ENCODE measurements around the gene UBASH3B. TPM values are rescaled to one million over a fixed set of nuclear protein-coding genes. Genes with fewer than 3 reads are reported as not detected.

UBASH3B gene
- polyA plus RNA-seq, 4 donors: 0.89 to 2.1 (median 1.0) TPM

- no peak for DNase-seq
- no peaks in the 10 kb centered on the region for H3K9me3 ChIP-seq (ENCODE audit: control insufficient read depth in 2 of 2, insufficient read depth in 1 of 2, low read depth in 1 of 2, low read length in 1 of 2)
- no peak overlapping the region for H3K27ac ChIP-seq (ENCODE audit: low read depth in 1 of 3, low read length in 2 of 3)
- H3K4me1 ChIP-seq (ENCODE audit: control insufficient read depth in 3 of 3, insufficient read depth in 2 of 3, low read depth in 1 of 3, low read length in 2 of 3): no peaks in the 10 kb centered on the region
- H3K36me3 ChIP-seq (ENCODE audit: control insufficient read depth in 3 of 3, insufficient read depth in 2 of 3, low read depth in 1 of 3, low read length in 3 of 3): no peaks in the 10 kb centered on the region
- 66 to 74% (median 67%) methylated on average over 8 of the region's 8 CpGs for WGBS, 3 donors
- no peak overlapping the region for H3K4me3 ChIP-seq (ENCODE audit: low read depth in 1 of 3, low read length in 3 of 3)
- H3K27me3 ChIP-seq (ENCODE audit: control insufficient read depth in 3 of 3, insufficient read depth in 3 of 3, low read length in 3 of 3): peaks cover 0 to 3% (median 0%) of the 10 kb centered on the region in 3 donors
- no peak for FAIRE-seq
Measured at GRCh38 chr11:122813176-122813893, 157.8 kb downstream of the UBASH3B start.

- H3K4me3 ChIP-seq (ENCODE audit: low read depth in 1 of 3, low read length in 3 of 3): no peak overlapping the region
- H3K27me3 ChIP-seq (ENCODE audit: control insufficient read depth in 3 of 3, insufficient read depth in 3 of 3, low read length in 3 of 3): peaks cover 0 to 3% (median 0%) of the 10 kb centered on the region in 3 donors
- FAIRE-seq (no peak), DNase-seq (no peak)
- no peaks in the 10 kb centered on the region for H3K4me1 ChIP-seq (ENCODE audit: control insufficient read depth in 3 of 3, insufficient read depth in 2 of 3, low read depth in 1 of 3, low read length in 2 of 3)
- H3K9me3 ChIP-seq (ENCODE audit: control insufficient read depth in 2 of 2, insufficient read depth in 1 of 2, low read depth in 1 of 2, low read length in 1 of 2): peaks cover 0 to 2% of the 10 kb centered on the region in 2 donors
- H3K27ac ChIP-seq (ENCODE audit: low read depth in 1 of 3, low read length in 2 of 3): no peak overlapping the region
- H3K36me3 ChIP-seq (ENCODE audit: control insufficient read depth in 3 of 3, insufficient read depth in 2 of 3, low read depth in 1 of 3, low read length in 3 of 3): no peaks in the 10 kb centered on the region
- 52 to 58% (median 54%) methylated on average over 1 of the region's 1 CpG for WGBS, 3 donors
Measured at GRCh38 chr11:122813894-122814270, 158.4 kb downstream of the UBASH3B start.

- FAIRE-seq: no peak
Measured at GRCh38 chr11:122814401-122814800, 158.9 kb downstream of the UBASH3B start.

GRCh38 chr11:122815900-122816299, 160.4 kb downstream of the UBASH3B start:
- Histone ChIP-seq H3K27me3 (ENCODE audit: control insufficient read depth in 3 of 3, insufficient read depth in 3 of 3, low read length in 3 of 3) (peaks cover 0 to 3% (median 0%) of the 10 kb centered on the region in 3 donors), H3K4me3 (ENCODE audit: low read depth in 1 of 3, low read length in 3 of 3) (no peak overlapping the region), H3K9me3 (ENCODE audit: control insufficient read depth in 2 of 2, insufficient read depth in 1 of 2, low read depth in 1 of 2, low read length in 1 of 2) (peaks cover 0 to 15% of the 10 kb centered on the region in 2 donors), H3K27ac (ENCODE audit: low read depth in 1 of 3, low read length in 2 of 3) (no peak overlapping the region), H3K4me1 (ENCODE audit: control insufficient read depth in 3 of 3, insufficient read depth in 2 of 3, low read depth in 1 of 3, low read length in 2 of 3) (no peaks in the 10 kb centered on the region), H3K36me3 (ENCODE audit: control insufficient read depth in 3 of 3, insufficient read depth in 2 of 3, low read depth in 1 of 3, low read length in 3 of 3) (no peaks in the 10 kb centered on the region)
- FAIRE-seq (no peak), DNase-seq (peak in 1 of 2 donors; percentile 22)
- WGBS, 3 donors: 29 to 64% (median 32%) methylated on average over 5 of the region's 5 CpGs

More at GRCh38 chr11:122814401-122814800, 158.9 kb downstream of the UBASH3B start:
- no peak for DNase-seq
- peaks cover 0 to 7% of the 10 kb centered on the region in 2 donors for H3K9me3 ChIP-seq (ENCODE audit: control insufficient read depth in 2 of 2, insufficient read depth in 1 of 2, low read depth in 1 of 2, low read length in 1 of 2)
- peaks cover 0 to 3% (median 0%) of the 10 kb centered on the region in 3 donors for H3K27me3 ChIP-seq (ENCODE audit: control insufficient read depth in 3 of 3, insufficient read depth in 3 of 3, low read length in 3 of 3)
- H3K4me3 ChIP-seq (ENCODE audit: low read depth in 1 of 3, low read length in 3 of 3): no peak overlapping the region
- H3K36me3 ChIP-seq (ENCODE audit: control insufficient read depth in 3 of 3, insufficient read depth in 2 of 3, low read depth in 1 of 3, low read length in 3 of 3): no peaks in the 10 kb centered on the region
- WGBS, 3 donors: 88 to 95% (median 91%) methylated on average over 1 of the region's 1 CpG
- no peak overlapping the region for H3K27ac ChIP-seq (ENCODE audit: low read depth in 1 of 3, low read length in 2 of 3)
- no peaks in the 10 kb centered on the region for H3K4me1 ChIP-seq (ENCODE audit: control insufficient read depth in 3 of 3, insufficient read depth in 2 of 3, low read depth in 1 of 3, low read length in 2 of 3)

- Histone ChIP-seq H3K4me1 (ENCODE audit: control insufficient read depth in 3 of 3, insufficient read depth in 2 of 3, low read depth in 1 of 3, low read length in 2 of 3) (no peaks in the 10 kb centered on the region), H3K36me3 (ENCODE audit: control insufficient read depth in 3 of 3, insufficient read depth in 2 of 3, low read depth in 1 of 3, low read length in 3 of 3) (no peaks in the 10 kb centered on the region), H3K9me3 (ENCODE audit: control insufficient read depth in 2 of 2, insufficient read depth in 1 of 2, low read depth in 1 of 2, low read length in 1 of 2) (peaks cover 0 to 15% of the 10 kb centered on the region in 2 donors), H3K4me3 (ENCODE audit: low read depth in 1 of 3, low read length in 3 of 3) (no peak overlapping the region), H3K27ac (ENCODE audit: low read depth in 1 of 3, low read length in 2 of 3) (no peak overlapping the region), H3K27me3 (ENCODE audit: control insufficient read depth in 3 of 3, insufficient read depth in 3 of 3, low read length in 3 of 3) (peaks cover 0 to 3% (median 0%) of the 10 kb centered on the region in 3 donors)
- no peak for FAIRE-seq
- peak in 1 of 2 donors; percentile 9 for DNase-seq
- WGBS, 3 donors: 39 to 51% (median 40%) methylated on average over 8 of the region's 8 CpGs
Measured at GRCh38 chr11:122816761-122817520, 161.4 kb downstream of the UBASH3B start.

- Histone ChIP-seq H3K4me1 (ENCODE audit: control insufficient read depth in 3 of 3, insufficient read depth in 2 of 3, low read depth in 1 of 3, low read length in 2 of 3) (no peaks in the 10 kb centered on the region), H3K4me3 (ENCODE audit: low read depth in 1 of 3, low read length in 3 of 3) (no peak overlapping the region), H3K9me3 (ENCODE audit: control insufficient read depth in 2 of 2, insufficient read depth in 1 of 2, low read depth in 1 of 2, low read length in 1 of 2) (peaks cover 0 to 18% of the 10 kb centered on the region in 2 donors), H3K36me3 (ENCODE audit: control insufficient read depth in 3 of 3, insufficient read depth in 2 of 3, low read depth in 1 of 3, low read length in 3 of 3) (no peaks in the 10 kb centered on the region), H3K27me3 (ENCODE audit: control insufficient read depth in 3 of 3, insufficient read depth in 3 of 3, low read length in 3 of 3) (peaks cover 0 to 2% (median 0%) of the 10 kb centered on the region in 3 donors), H3K27ac (ENCODE audit: low read depth in 1 of 3, low read length in 2 of 3) (no peak overlapping the region)
- 55 to 71% (median 56%) methylated on average over 2 of the region's 2 CpGs for WGBS, 3 donors
- FAIRE-seq (no peak), DNase-seq (no peak)
Measured at GRCh38 chr11:122820158-122820557, 164.6 kb downstream of the UBASH3B start.

GRCh38 chr11:122821169-122821568, 165.6 kb downstream of the UBASH3B start:
- no peak overlapping the region for H3K4me3 ChIP-seq (ENCODE audit: low read depth in 1 of 3, low read length in 3 of 3)
- no peaks in the 10 kb centered on the region for H3K36me3 ChIP-seq (ENCODE audit: control insufficient read depth in 3 of 3, insufficient read depth in 2 of 3, low read depth in 1 of 3, low read length in 3 of 3)
- DNase-seq: no peak

GRCh38 chr11:122822241-122822640, 166.7 kb downstream of the UBASH3B start:
- FAIRE-seq (no peak), DNase-seq (no peak)
- Histone ChIP-seq H3K4me1 (ENCODE audit: control insufficient read depth in 3 of 3, insufficient read depth in 2 of 3, low read depth in 1 of 3, low read length in 2 of 3) (no peaks in the 10 kb centered on the region), H3K9me3 (ENCODE audit: control insufficient read depth in 2 of 2, insufficient read depth in 1 of 2, low read depth in 1 of 2, low read length in 1 of 2) (peaks cover 0 to 18% of the 10 kb centered on the region in 2 donors), H3K27me3 (ENCODE audit: control insufficient read depth in 3 of 3, insufficient read depth in 3 of 3, low read length in 3 of 3) (peaks cover 0 to 2% (median 0%) of the 10 kb centered on the region in 3 donors), H3K36me3 (ENCODE audit: control insufficient read depth in 3 of 3, insufficient read depth in 2 of 3, low read depth in 1 of 3, low read length in 3 of 3) (no peaks in the 10 kb centered on the region), H3K27ac (ENCODE audit: low read depth in 1 of 3, low read length in 2 of 3) (no peak overlapping the region), H3K4me3 (ENCODE audit: low read depth in 1 of 3, low read length in 3 of 3) (no peak overlapping the region)
- 95 to 98% (median 96%) methylated on average over 1 of the region's 1 CpG for WGBS, 3 donors

More at GRCh38 chr11:122821169-122821568, 165.6 kb downstream of the UBASH3B start:
- Histone ChIP-seq H3K27ac (ENCODE audit: low read depth in 1 of 3, low read length in 2 of 3) (no peak overlapping the region), H3K4me1 (ENCODE audit: control insufficient read depth in 3 of 3, insufficient read depth in 2 of 3, low read depth in 1 of 3, low read length in 2 of 3) (no peaks in the 10 kb centered on the region), H3K9me3 (ENCODE audit: control insufficient read depth in 2 of 2, insufficient read depth in 1 of 2, low read depth in 1 of 2, low read length in 1 of 2) (peaks cover 0 to 18% of the 10 kb centered on the region in 2 donors), H3K27me3 (ENCODE audit: control insufficient read depth in 3 of 3, insufficient read depth in 3 of 3, low read length in 3 of 3) (peaks cover 0 to 2% (median 0%) of the 10 kb centered on the region in 3 donors)
- FAIRE-seq: no peak
